Activated CD8-positive, alpha-beta memory T cell treated with anti-CD3 and anti-CD28 coated beads, Interleukin-2, amount 10 ng/mL, durations not matched to agents 7 days and 5 days (primary cell): ENCODE data around the gene TSSK3. TPM values are rescaled to one million over a fixed set of nuclear protein-coding genes. Genes with fewer than 3 reads are reported as not detected.
"Not testable (repeated sequence)": the region's sequence is repeated elsewhere in the genome, so short reads cannot be mapped to it uniquely, and the experiment has no call there.

Experiments used
- ATAC-seq: fragments of 150-1000 bp; cut with Tn5 transposase; one replicate; pipeline ENCODE4 v1.10.0; 2021; ENCODE audit warnings: moderate library complexity
- CTCF ChIA-PET: fragments of 350-600 bp; sonication (Branson Sonifier 250); formaldehyde crosslinking; loops from one replicate; lab custom pipeline; 2021; ENCODE audit warnings: antibody characterized with exemption; lab: Charles Lee
- DNase-seq: peaks from one replicate; pipeline ENCODE4 v3.0.0-alpha.2; 2020
- H3K27ac Mint-ChIP-seq: one replicate; pipeline ENCODE4 v1.8.0; 2021; ENCODE audit warnings: mild to moderate bottlenecking, mixed read lengths
- H3K27me3 Mint-ChIP-seq: one replicate; pipeline ENCODE4 v1.8.0; 2021; ENCODE audit warnings: mixed read lengths
- H3K36me3 Mint-ChIP-seq: one replicate; pipeline ENCODE4 v1.8.0; 2021; ENCODE audit warnings: mild to moderate bottlenecking, mixed read lengths
- H3K4me1 Mint-ChIP-seq: one replicate; pipeline ENCODE4 v1.8.0; 2021; ENCODE audit warnings: mixed read lengths
- H3K4me3 Mint-ChIP-seq: one replicate; pipeline ENCODE4 v1.8.0; 2021; ENCODE audit warnings: mild to moderate bottlenecking, moderate library complexity, mixed read lengths
- H3K9me3 Mint-ChIP-seq: one replicate; pipeline ENCODE4 v1.8.0; 2022; ENCODE audit warnings: low read depth, mixed read lengths
- total RNA-seq, 2 experiments: library from RNA; stranded (reverse); gene quantifications; one replicate each; pipeline ENCODE4 v1.2.3, GENCODE V29; 2021

The TSSK3 gene
- total RNA-seq, 2 experiments from 2014 or later = 0.70 TPM

- CTCF ChIA-PET = interaction anchor here (1.2 to 1.9 kb wide), 4 partner anchors 10 to 27 kb away, joined by 3 to 11 read pairs (median 4); partner anchors contain the start of gene MARCKSL1
- H3K36me3 Mint-ChIP-seq = no peaks in the 10 kb centered on the region
- no peaks in the 10 kb centered on the region for H3K27me3 Mint-ChIP-seq
- H3K4me3 Mint-ChIP-seq = no peak overlapping the region
- ATAC-seq (no peak), DNase-seq (no peak)
- H3K4me1 Mint-ChIP-seq = peaks cover 34% of the 10 kb centered on the region
- no peaks in the 10 kb centered on the region for H3K9me3 Mint-ChIP-seq
- H3K27ac Mint-ChIP-seq = no peak overlapping the region
These were observed 17.0 kb upstream of the TSSK3 start for GRCh38 chr1:32345289-32345827.

GRCh38 chr1:32346532-32347157, 15.7 kb upstream of the TSSK3 start:
- H3K4me1 Mint-ChIP-seq = peaks cover 38% of the 10 kb centered on the region
- DNase-seq (no peak), ATAC-seq (no peak)
- no peaks in the 10 kb centered on the region for H3K27me3 Mint-ChIP-seq
- CTCF ChIA-PET = no interaction called here
- no peak overlapping the region for H3K27ac Mint-ChIP-seq
- H3K36me3 Mint-ChIP-seq = no peaks in the 10 kb centered on the region
- no peak overlapping the region for H3K4me3 Mint-ChIP-seq
- no peaks in the 10 kb centered on the region for H3K9me3 Mint-ChIP-seq

- H3K36me3 Mint-ChIP-seq = no peaks in the 10 kb centered on the region
- ATAC-seq (no peak), DNase-seq (no peak)
- H3K4me3 Mint-ChIP-seq = no peak overlapping the region
- no peaks in the 10 kb centered on the region for H3K9me3 Mint-ChIP-seq
- no peaks in the 10 kb centered on the region for H3K27me3 Mint-ChIP-seq
- CTCF ChIA-PET = no interaction called here
- peaks cover 39% of the 10 kb centered on the region for H3K4me1 Mint-ChIP-seq
- H3K27ac Mint-ChIP-seq = no peak overlapping the region
These were observed 13.1 kb upstream of the TSSK3 start for GRCh38 chr1:32349211-32349708.

GRCh38 chr1:32350785-32351398, 11.4 kb upstream of the TSSK3 start:
- DNase-seq (no peak), ATAC-seq (peak; percentile 73)
- peaks cover 35% of the 10 kb centered on the region for H3K4me1 Mint-ChIP-seq
- CTCF ChIA-PET = interaction anchor here (0.6 to 2.4 kb wide), 11 partner anchors 9 to 141 kb away, joined by 3 to 17 read pairs (median 3); partner anchors contain the start of gene MARCKSL1
- no peaks in the 10 kb centered on the region for H3K27me3 Mint-ChIP-seq
- no peaks in the 10 kb centered on the region for H3K36me3 Mint-ChIP-seq
- no peaks in the 10 kb centered on the region for H3K9me3 Mint-ChIP-seq
- peak overlapping the region; percentile 77 for H3K27ac Mint-ChIP-seq
- peak overlapping the region; percentile 74 for H3K4me3 Mint-ChIP-seq

GRCh38 chr1:32351399-32352238, 10.7 kb upstream of the TSSK3 start:
- Mint-ChIP-seq H3K4me3 (peak overlapping the region; percentile 74), H3K27me3 (peaks cover 2% of the 10 kb centered on the region), H3K9me3 (no peaks in the 10 kb centered on the region), H3K27ac (peak overlapping the region; percentile 77), H3K36me3 (no peaks in the 10 kb centered on the region), H3K4me1 (peaks cover 35% of the 10 kb centered on the region)
- CTCF ChIA-PET = interaction anchor here (0.6 to 2.4 kb wide), 11 partner anchors 8 to 142 kb away, joined by 3 to 17 read pairs (median 3); partner anchors contain the start of gene MARCKSL1
- DNase-seq = peak; percentile 93
- peak; percentile 96 for ATAC-seq

GRCh38 chr1:32352239-32352745, 10.0 kb upstream of the TSSK3 start:
- H3K27ac Mint-ChIP-seq = peak overlapping the region; percentile 27

GRCh38 chr1:32352831-32353383, 9.4 kb upstream of the TSSK3 start:
- no peak for ATAC-seq
- peaks cover 35% of the 10 kb centered on the region for H3K4me1 Mint-ChIP-seq
- DNase-seq = no peak
- H3K27ac Mint-ChIP-seq = no peak overlapping the region
- CTCF ChIA-PET = interaction anchor here (0.9 to 3.2 kb wide), 5 partner anchors 17 to 137 kb away, joined by 3 to 9 read pairs (median 4); partner anchors contain the start of gene MARCKSL1
- no peak overlapping the region for H3K4me3 Mint-ChIP-seq
- H3K27me3 Mint-ChIP-seq = peaks cover 2% of the 10 kb centered on the region
- H3K36me3 Mint-ChIP-seq = no peaks in the 10 kb centered on the region
- no peaks in the 10 kb centered on the region for H3K9me3 Mint-ChIP-seq

More at GRCh38 chr1:32352239-32352745, 10.0 kb upstream of the TSSK3 start:
- DNase-seq (no peak), ATAC-seq (no peak)
- peaks cover 2% of the 10 kb centered on the region for H3K27me3 Mint-ChIP-seq
- H3K36me3 Mint-ChIP-seq = no peaks in the 10 kb centered on the region
- peaks cover 35% of the 10 kb centered on the region for H3K4me1 Mint-ChIP-seq
- H3K9me3 Mint-ChIP-seq = no peaks in the 10 kb centered on the region
- CTCF ChIA-PET = interaction anchor here (0.9 to 2.4 kb wide), 4 partner anchors 16 to 136 kb away, joined by 3 to 17 read pairs (median 6); partner anchors contain the start of gene MARCKSL1
- peak overlapping the region; percentile 20 for H3K4me3 Mint-ChIP-seq

- Mint-ChIP-seq H3K9me3 (no peaks in the 10 kb centered on the region), H3K27me3 (peaks cover 2% of the 10 kb centered on the region), H3K4me3 (no peak overlapping the region), H3K36me3 (no peaks in the 10 kb centered on the region), H3K27ac (no peak overlapping the region), H3K4me1 (peaks cover 30% of the 10 kb centered on the region)
- DNase-seq (no peak), ATAC-seq (no peak)
- CTCF ChIA-PET = interaction anchor here (1.0 to 3.2 kb wide), 4 partner anchors 17 to 137 kb away, joined by 3 to 9 read pairs (median 6); partner anchors contain the start of gene MARCKSL1
These were observed 8.9 kb upstream of the TSSK3 start for GRCh38 chr1:32353431-32353830.

GRCh38 chr1:32353886-32354570, 8.3 kb upstream of the TSSK3 start:
- Mint-ChIP-seq H3K27me3 (peaks cover 2% of the 10 kb centered on the region), H3K9me3 (no peaks in the 10 kb centered on the region), H3K36me3 (no peaks in the 10 kb centered on the region), H3K4me1 (peaks cover 25% of the 10 kb centered on the region), H3K4me3 (no peak overlapping the region), H3K27ac (no peak overlapping the region)
- DNase-seq (no peak), ATAC-seq (no peak)
- CTCF ChIA-PET = interaction anchor here (0.5 to 3.2 kb wide), 6 partner anchors 18 to 733 kb away, joined by 3 to 9 read pairs (median 3); partner anchors contain the start of genes BSDC1 and MARCKSL1

GRCh38 chr1:32355778-32356177, 6.6 kb upstream of the TSSK3 start:
- DNase-seq, H3K4me3 Mint-ChIP-seq, H3K36me3 Mint-ChIP-seq, H3K27me3 Mint-ChIP-seq, ATAC-seq, H3K9me3 Mint-ChIP-seq, H3K27ac Mint-ChIP-seq: not testable (repeated sequence)
- H3K4me1 Mint-ChIP-seq = peaks cover 21% of the 10 kb centered on the region
- CTCF ChIA-PET = interaction anchor here (1.7 to 3.2 kb wide), 2 partner anchors 11 to 20 kb away, joined by 3 to 9 read pairs; partner anchors contain the start of gene MARCKSL1

GRCh38 chr1:32356478-32356877, 5.9 kb upstream of the TSSK3 start:
- Mint-ChIP-seq H3K27me3 (peaks cover 6% of the 10 kb centered on the region), H3K27ac (no peak overlapping the region)

GRCh38 chr1:32357614-32358013, 4.7 kb upstream of the TSSK3 start:
- Mint-ChIP-seq H3K9me3 (no peaks in the 10 kb centered on the region), H3K4me3 (no peak overlapping the region), H3K4me1 (peaks cover 22% of the 10 kb centered on the region), H3K36me3 (peaks cover 3% of the 10 kb centered on the region), H3K27ac (no peak overlapping the region), H3K27me3 (peaks cover 9% of the 10 kb centered on the region)
- DNase-seq (no peak), ATAC-seq (no peak)
- CTCF ChIA-PET = no interaction called here

More at GRCh38 chr1:32356478-32356877, 5.9 kb upstream of the TSSK3 start:
- Mint-ChIP-seq H3K9me3 (no peaks in the 10 kb centered on the region), H3K4me3 (no peak overlapping the region), H3K36me3 (peaks cover 3% of the 10 kb centered on the region), H3K4me1 (peaks cover 22% of the 10 kb centered on the region)
- DNase-seq (no peak), ATAC-seq (no peak)
- CTCF ChIA-PET = interaction anchor here (1.7 kb wide), 1 partner anchor 10 kb away, joined by 3 read pairs; no protein-coding TSS in a partner anchor
